NCI-H1048 (cell line): ENCODE results near the gene NTRK3.

ENCODE experiments used
- DNase-seq: peaks from one replicate; lab custom pipeline; 2025; lab: John Stamatoyannopoulos, UW

The NTRK3 gene

DNA sequence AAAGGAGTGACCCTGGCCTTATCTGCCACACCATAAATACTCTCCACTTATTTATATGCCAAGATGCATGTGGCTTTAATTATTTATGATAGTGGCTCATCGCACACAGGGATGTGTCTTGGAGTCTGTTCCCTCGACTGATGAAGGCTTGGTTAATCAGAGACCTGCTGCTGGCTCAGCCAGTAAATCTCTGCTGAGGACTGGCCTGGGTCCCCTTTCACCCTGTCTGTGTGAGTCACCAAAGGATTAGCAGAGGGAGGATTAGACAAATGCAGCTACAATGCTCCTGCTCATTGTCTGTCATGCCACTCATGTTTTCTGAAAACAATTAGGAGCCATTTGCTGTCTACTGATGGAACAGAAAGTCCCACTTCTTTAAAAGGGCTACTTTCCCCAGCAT, 226.8 kb downstream of the NTRK3 start:
- no peak for DNase-seq

DNA sequence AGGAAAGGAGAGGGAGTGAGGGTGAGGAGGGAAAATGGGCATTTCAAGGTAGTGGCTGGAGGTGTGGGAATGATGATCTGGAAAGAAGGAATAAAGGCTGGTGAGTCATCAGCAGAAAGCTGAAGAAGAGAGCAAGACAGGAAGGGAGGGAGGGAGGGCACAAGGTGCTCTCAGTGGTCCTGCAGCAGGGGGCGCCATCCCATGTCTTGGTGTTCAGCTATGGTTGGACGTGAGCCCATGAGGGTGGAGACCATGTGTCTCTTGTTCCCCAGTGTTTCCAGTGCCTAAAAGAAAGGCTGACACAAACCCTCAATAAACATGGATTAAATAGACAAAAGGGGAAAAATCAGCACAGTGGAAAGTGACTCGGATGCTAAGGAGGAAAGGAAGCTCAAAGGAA, 228.5 kb downstream of the NTRK3 start:
- DNase-seq = no peak

DNA sequence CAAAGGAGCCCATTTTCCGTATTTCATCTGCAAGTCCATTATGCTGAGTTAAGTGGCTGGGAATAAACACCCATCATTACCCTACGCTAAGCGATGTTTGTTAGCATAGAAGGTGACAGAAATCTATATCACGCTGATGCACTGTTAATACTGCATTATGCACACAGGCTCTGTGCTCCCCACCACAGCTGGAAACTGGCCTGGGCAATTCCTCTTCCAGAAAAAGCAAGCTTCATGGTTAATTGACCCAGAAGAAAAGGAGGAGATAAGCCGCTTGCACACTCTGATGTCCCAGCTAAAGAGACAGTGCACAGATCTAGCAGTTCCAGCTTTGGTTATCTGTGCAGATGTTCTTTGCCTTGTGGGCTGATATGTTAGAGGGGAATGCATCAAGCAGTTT, 232.6 kb downstream of the NTRK3 start:
- no peak for DNase-seq

DNA sequence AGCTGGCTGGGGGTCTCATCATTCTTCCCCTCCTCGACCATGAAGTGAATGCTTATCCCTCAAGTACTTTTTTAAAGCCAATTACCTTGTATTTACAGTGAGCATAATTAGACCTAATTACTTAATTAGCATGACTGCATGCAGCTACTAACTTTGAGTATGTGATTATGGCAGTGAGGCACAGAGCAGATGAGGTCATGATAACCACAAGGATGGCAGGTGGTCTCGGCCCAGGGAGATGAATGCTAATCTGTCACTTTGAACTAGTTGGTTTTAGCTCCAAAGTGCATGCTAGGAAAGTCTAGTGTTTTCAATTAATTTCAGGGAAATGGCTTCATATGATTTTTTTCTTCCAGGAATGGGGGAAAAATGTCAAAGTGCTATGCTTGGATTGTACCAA, 233.8 kb downstream of the NTRK3 start:
- no peak for DNase-seq

DNA sequence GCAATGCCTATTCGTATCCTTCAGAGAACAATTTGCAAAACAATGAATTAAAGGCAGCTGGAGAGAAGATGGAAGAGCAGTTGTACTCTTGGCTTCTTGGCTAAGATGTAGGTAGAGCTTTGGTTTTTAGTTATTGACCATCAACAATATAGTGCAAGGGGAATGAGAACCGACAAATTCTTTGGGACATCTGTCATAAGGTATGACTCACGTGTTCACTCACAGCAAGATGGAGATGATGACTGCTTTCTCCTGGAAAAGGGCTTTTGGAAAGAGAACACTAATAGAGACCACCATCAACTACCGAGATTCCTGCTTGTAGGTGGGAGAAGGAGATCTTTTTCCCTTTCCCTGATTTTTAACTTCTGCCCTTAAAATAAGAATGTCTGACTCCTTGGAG, 234.9 kb downstream of the NTRK3 start:
- DNase-seq = no peak

DNA sequence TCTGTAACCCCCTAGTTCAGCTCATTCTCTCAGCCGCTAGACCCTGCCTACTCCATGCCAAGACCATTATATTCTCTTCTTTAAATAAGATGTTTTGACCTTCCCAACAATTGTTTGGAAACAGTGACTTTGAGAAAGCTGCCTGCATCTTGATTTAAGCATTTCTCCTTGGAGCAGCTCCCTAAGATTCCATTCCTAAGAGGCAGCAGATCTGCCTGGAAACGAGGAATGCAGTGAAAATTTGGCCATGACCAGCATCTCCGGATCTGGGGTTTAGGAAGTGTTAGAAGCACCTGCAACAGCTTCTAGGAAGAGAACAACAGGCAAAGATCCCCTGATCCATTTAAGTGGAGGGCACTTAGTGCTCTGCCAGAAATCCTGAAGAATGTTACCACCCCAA, 235.7 kb downstream of the NTRK3 start:
- DNase-seq = no peak

DNA sequence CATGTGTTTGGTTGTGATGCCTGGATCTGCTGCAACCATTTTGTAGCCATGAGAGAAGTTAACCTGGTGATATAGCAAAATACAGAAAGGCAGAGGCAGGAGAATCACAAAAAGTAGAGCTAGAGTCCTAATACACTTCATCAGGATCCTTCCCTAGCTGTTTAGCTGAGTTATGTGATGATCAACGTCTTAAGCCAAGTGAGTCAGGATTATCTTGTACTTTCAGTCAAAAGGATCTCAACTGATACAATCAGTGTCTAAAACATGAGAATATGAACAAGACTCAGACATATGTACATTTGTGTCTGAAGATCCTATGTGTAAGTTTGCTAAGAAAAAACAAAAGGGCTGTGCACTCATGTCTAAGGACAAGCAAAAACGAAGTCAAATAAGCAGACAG, 236.9 kb downstream of the NTRK3 start:
- no peak for DNase-seq

DNA sequence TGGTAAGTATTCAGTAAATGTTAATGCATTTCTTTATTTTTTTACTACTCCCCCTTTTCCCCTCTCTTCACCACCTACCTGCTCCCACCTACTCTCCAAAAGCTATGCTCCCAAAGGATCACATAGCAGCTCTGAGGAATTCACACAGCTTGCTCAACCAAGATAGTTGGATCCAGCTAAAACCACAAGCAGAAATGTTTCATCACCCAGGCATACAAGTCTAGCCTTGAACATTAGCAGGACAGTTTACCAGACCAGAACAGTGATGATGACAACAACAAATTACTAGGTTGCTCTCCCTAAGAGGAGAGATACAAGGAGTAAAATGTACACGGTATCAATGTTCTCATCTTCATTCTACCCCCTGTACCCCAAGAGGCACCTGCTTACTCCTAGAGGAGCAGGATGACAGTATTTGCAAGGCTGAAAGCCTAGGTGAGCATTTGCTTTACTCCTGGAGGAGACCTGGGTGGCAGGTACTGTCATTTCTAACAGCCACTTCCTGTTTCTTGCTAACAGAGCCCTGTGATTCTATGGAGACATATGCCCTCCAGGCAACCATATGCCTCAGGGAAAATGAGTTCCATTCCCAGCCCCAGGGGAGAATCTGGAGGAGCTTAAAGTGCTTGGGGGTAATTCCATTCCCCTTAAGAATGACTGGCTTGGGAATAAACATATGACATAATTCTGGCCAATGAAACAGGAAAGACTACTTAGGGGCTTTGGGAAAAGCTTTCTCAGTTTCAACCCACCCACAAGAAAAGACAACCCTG, 237.5 kb downstream of the NTRK3 start:
- no peak for DNase-seq

DNA sequence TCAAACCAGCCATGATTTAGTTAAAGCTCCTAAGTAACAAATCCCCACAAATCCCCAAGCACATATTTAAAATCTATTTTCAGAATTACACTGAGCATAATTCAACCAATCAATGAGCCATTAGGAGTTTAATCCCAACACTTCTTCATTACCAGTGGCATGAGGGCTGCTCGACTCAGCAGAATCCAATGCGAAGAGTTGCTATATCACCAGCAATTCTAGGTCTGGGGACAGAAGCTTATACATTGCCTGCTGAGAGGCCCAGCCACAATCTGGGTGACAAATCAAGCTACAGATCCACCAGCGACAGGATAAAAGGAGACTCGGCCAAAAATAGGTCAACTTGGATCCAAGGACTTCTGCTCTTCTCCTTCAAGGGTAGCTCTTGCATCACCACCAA, 238.8 kb downstream of the NTRK3 start:
- no peak for DNase-seq

DNA sequence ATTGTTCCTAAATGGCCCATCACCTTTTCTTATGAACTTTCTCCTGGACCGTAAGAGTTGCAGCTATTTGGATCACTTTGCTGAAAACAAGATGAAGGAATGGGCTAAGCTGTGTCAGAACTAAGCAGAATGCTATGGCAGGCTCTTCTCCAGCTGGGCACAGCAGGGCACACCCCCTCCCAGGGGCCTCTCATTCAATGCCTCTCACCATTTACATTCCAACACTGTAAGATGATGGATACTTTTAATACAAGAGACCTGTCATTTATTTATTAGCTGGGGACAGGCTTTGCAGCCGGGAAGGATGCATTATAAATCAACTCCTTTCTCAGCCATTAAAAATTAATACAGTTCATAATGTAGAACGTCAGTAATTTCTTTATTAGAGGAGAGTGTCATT, 240.1 kb downstream of the NTRK3 start:
- DNase-seq = no peak

DNA sequence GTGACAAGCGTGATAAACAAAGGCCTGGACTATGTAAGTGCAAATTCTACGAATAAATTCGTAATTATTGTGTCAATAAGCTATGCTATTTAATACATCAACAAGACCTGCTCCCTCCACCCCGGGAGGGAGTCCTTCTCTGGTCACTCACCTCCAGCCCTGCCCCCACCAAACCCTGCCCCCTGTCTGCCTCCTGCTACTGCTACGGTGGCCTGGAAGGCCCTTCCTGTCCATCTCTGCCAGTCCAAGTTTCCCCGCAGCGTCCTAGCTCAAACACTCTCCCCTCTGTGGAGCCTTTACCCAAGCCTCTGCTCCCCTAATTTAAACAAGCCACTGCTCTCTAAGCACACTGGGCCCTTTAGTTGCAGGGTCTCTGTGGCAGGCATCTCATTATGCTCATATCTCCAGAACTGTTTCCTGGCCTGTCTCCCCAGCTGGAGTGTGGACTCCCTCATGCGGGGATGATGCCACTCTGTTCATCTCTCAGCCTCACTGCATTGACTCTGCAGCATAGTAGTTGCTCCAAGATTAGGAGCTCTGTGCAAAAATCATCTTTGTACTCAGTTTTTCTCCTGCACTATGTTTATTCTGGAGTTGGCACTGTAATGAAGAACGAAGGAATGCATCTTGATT, 241.2 kb downstream of the NTRK3 start:
- DNase-seq = no peak

DNA sequence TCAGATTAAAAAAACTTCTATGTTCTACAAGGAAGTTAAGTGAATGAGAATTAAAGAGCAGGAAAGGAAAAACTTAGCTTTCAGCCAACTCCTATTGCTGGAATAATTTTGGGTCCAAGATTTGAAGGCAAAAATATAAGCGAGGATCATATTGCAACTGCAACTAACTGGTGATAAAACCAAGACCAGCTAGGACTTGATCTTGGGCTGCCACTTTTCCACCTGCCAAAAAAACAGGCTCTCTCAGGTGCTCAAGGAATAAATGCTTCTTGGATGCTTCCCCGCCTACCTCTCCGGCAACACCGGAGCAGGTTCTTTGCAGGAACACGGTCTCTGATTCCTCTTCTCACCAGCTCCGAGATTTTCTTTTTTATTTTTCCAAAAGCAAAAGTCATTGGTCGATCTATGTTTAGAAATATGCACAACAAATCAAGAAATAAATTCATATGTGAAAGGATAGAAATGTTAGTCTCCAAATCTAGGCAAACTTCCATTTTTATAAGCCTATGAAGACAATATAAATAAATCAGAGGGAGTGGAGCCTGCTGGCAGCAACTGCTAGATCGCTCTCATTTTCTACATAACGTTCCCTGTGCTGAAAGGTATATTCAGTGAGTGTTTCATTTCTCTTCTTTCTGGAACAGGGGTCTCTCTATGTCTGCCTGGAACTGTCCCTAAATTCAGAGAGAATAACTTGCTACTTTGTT, 241.9 kb downstream of the NTRK3 start:
- no peak for DNase-seq

DNA sequence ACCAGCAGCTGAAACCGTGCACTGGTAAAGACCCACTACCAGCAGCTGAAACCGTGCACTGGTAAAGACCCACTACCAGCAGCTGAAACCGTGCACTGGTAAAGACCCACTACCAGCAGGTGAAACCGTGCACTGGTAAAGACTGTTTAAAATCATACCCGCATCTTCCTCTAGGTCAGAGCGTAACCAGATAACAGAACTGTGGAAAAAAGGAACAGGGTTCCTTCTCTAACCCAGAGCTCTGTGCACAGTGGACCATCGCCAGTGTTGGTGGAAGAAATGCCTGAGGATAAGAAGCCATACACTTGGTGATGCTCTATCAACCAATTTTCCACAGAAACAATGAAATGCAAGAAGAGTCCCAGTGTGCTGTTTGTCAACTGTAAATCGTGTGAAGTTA, 243.4 kb downstream of the NTRK3 start:
- DNase-seq = no peak

DNA sequence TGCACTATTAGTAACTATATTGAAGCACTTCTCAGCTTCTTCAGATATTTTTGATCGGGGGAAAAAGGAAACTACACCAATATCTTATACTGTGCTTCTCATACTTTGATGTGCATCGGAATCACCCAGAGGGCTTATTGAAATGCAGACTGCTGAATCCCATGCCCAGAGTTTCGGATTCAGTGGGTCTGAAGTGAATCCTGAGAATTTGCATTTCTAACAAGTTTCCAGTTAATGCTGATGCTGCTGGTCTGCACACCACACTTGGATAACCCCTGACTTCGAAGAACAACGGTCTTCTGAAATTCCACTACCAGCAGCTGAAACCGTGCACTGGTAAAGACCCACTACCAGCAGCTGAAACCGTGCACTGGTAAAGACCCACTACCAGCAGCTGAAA, 243.9 kb downstream of the NTRK3 start:
- no peak for DNase-seq

DNA sequence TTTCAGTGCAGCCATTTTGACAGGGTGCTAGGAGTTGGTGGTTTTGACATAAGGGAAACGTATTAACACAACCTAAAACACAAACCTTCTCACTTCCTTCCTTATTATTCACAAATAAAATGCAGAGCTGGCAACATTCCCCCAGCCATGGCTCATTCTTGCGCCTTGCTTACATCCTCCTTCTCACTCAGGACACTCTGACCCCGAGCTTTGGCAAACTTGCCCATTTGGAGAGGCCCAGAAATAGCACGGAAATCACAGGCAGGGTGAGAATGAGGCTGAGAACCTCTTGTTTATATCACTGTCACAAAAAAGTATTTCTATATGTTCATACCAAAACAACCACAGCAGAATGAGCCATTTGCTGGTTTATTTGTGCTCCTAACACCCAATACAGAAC, 244.3 kb downstream of the NTRK3 start:
- no peak for DNase-seq

DNA sequence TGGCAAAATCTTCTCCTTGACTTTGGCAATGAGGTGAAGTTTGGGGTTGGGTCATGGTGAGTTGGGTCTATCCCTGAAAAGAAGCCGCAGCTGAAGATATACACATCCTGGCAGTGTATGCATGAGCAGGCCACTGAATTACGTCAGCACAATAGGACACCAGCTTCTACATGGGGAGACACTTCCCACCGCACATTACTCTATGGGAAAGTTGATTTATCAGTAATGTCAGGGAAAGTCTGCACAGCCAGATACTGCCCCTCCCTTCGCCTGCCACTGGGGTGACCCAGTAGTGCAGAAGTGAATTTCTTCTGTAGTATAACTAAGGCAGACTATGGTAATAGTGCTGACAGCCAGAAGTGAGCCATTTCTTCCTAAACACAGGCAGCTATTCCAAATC, 245.0 kb downstream of the NTRK3 start:
- DNase-seq = no peak

DNA sequence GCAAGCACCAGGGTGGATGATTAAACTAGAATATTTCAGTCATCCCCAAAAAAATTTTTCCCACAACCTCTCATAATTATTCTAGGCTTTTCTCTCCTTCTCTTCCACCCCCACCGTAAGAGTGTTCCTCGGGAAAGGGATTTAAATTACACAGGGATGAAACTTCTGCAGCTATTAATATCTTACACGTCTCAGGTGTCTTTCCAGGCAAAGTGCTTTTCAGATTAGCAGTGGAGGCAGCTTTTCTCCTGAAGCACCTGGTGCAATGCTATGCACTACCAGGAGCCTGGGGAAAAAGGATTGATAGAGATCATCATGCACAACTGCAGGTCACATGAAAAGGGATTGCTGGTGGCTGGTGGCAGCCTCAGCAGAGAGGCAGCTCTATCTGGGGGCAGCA, 250.4 kb downstream of the NTRK3 start:
- DNase-seq = no peak

DNA sequence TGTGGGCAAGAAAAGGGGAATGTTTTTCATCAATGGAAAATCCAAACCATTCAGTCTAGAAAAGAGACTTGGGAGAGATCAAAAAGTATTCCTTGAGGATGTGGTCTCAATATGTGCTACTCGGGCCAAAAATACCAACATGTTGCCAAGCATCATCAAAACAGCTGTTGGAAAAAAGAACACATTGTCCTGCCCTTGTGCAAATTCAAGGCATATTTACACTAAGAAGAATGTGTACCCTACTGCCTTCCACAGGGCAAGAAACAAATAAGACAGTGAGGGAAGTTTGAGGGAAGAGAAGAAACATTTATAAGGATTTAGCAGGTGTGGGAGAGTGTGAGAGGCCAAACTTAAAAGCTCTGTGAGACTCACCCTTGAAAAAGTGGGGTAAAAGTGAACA, 252.1 kb downstream of the NTRK3 start:
- no peak for DNase-seq

DNA sequence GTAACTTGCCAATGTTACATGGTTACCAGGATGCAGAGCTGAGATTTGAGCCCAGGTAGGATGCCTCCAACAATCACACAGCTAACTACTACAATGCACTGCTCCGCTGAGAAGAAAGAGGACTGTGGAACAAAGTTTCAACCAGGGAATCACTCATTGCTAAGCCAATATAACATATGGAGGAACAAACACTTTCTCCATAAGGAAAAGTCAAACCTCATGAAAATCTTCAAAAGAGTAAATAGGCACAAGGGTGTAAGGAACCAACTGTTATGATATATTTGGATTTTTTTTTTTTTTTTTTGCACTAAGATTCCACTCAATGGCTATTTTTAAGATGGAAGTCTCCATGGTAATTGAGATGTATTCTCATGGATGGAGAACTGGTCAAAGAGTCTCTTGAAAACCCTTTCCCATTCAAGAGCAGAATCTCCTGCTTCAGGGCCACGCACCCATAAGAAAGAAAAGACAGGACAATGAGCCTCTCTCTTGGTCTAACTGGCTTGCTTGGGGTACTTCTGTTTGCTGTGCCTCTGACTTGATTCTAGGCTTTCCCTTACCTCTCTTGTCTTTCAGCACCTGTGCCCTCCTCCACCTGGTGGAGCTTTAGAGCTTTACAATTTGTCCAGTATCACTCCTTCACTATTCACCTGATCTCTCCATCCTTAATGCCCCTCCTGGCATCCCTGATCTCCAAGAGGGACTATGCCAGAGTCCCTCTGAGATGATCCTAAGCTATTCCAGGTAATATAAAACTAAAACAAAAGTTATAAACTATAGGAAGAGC, 252.8 kb downstream of the NTRK3 start:
- no peak for DNase-seq

DNA sequence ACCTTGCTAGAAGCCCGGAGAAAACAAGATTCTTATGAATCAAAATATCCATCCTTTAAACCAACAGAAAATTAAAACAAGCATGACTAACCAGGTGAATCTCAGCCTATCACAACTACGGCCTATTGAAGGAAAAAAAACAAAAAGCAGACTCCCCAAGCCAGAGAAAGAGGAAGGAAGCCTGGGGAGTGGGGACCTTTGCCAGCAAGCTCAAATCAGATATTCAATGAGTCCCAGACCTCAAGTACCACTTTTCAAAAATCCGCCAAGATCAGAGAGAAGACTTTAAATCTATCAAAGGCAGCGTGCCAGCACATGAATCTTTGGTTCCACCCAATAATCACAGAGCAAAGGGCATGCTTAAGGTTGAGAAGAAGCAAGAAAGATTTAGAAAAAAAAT, 253.8 kb downstream of the NTRK3 start:
- DNase-seq = no peak

DNA sequence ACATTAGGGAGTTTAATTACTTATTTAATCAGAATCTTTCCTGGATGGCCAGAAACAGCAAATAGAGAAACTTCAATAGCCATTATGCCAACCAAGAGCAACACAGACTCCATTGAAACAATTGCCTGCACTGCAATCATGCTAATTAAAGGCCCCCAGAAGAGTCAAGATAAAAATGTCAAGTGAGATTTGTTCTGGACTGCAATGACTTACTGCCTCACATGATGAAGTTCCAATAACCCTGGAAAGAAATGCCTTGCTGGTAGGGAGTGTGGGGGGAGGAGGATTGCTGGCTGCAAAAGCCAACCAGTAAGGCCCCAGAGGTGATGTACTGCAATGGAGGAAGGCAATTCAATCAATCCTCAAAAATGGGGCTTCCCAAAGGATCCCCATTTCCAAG, 257.9 kb downstream of the NTRK3 start:
- DNase-seq = no peak

DNA sequence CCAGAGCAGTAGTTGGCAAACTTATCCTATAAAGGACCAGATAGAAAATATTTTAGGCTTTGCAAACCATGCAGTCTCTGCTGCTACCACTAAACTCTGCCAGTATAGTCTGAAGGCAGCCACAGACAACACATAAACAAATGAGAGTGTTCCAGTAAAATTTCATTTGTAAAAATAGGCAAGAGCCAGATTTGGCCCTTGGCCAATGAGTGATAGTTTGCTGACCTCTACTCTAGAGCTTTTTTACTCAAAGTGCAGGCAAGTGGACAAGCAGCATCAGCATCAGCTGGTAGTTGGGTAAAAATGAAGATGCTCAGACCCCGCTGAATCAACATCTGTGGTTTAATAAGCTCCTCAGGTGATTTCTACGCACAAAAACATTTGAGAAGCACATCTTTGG, 269.8 kb downstream of the NTRK3 start:
- no peak for DNase-seq

DNA sequence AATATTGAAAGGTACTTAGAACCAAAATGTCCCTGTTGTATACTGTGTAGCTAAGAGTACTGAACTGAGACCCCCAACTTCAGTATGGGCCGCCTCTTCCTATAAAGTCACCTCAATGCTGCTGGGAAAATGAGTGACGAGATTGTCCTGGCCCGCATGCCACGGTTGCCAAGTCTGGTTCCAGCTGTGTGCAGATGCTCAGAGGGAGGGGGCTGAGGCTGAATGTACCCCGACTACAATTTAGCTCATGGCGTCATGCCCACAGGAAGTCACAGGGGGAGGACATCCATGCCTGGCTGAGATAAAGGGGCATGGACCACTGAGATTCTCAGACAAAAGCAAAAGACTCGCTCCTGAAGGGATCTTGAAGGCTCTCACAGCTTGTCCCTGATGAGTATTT, 271.1 kb downstream of the NTRK3 start:
- DNase-seq = no peak
